Pancreas (tissue), 10 donors: ENCODE data around the gene CDC25B. TPM values are rescaled to one million over a fixed set of nuclear protein-coding genes. Genes with fewer than 3 reads are reported as not detected.

ENCODE experiments used
- ATAC-seq, 4 donors: fragments of 200-7000 bp; cut with Tn5 transposase; one replicate each; pipeline versions ENCODE4 v1.8.0 to v1.9.1; 2020; ENCODE audit warnings: mild to moderate bottlenecking in 4 of 4, moderate library complexity in 4 of 4
- DNase-seq, 6 donors: peaks; one replicate each; pipeline ENCODE4 v3.0.0-alpha.2; 2020
- FAIRE-seq: peaks from 2 replicates; lab custom pipeline; 2012; peaks lifted over from hg19 to GRCh38; lab: Jason Lieb, UNC
- H3K27ac ChIP-seq, 4 donors: fragments of 200-600 bp; sonication (generic); 1 replicate in 3 of 4; 2 replicates in 1 of 4; pipeline versions ENCODE4 v1.5.0 to v1.8.0; 2020
- H3K27me3 ChIP-seq, 4 donors: fragments of 200-600 bp; one replicate each; pipeline ENCODE4 v1.8.0; 2021
- H3K36me3 ChIP-seq, 3 donors: fragments of 200-600 bp; sonication (generic) in 1 of 3; one replicate each; pipeline versions ENCODE4 v1.5.0 to v1.8.0; 2020 to 2021
- H3K4me1 ChIP-seq, 3 donors: fragments of 200-600 bp; one replicate each; pipeline ENCODE4 v1.8.0; 2021
- H3K4me3 ChIP-seq, 4 donors: fragments of 200-600 bp; sonication (generic) in 2 of 4; one replicate each; pipeline versions ENCODE4 v1.5.0 to v1.8.0; 2020 to 2021
- H3K9me3 ChIP-seq, 4 donors: fragments of 200-600 bp; one replicate each; pipeline ENCODE4 v1.8.0; 2021
- CTCF ChIP-seq, 4 donors: fragments of 200-600 bp; sonication (generic) in 3 of 4; IDR thresholded peaks; one replicate each; pipeline versions ENCODE4 v1.5.0 to v1.8.0; 2021; ENCODE audit warnings: antibody characterized with exemption in 4 of 4
- WGBS, 2 donors: extraction: QIAGEN DNeasy Blood & Tissue Kit; methylation state at CpG; one replicate each; pipeline ENCODE4 v1.1.7; 2013; 5-methylcytosine and 5-hydroxymethylcytosine counted together
- intact Hi-C, 3 donors: fragments of 100-400 bp; cut with DNase I; formaldehyde crosslinking; loops; one replicate each; pipeline versions ENCODE4 v1.11.1 to v1.14.2; 2022
- polyA plus RNA-seq, 2 donors: library from polyadenylated mRNA; stranded (reverse); fragments of 200-250 nt; gene quantifications; one replicate each; pipeline ENCODE4 v1.2.3, GENCODE V29; 2013
- total RNA-seq, 6 donors: library from RNA; stranded (reverse); fragmentation: NEBNext Ultra II Directional in 4 of 6; extraction: Animal tissue kit (Norgen Biotek cat#: 25700) in 4 of 6; gene quantifications; one replicate each; pipeline versions ENCODE4 v1.2.1 to v1.2.4, GENCODE V29; 2021 to 2023
- donor health status: healthy with polysubstance abuse.
- donor health status: DM: no; HTN: no; CAD: no; lungs with moderate emphysema.
- donor health status: DM: no; HTN: no; CAD: no.
- donor health status: control.
- donor health status: control.
- donor health status: Bipolar disorder and iron deficiency.
- donor health status: DM: yes; HTN: yes; CAD: no.
- donor health status: DM: no; HTN: no; CAD: no.
- donor health status: DM: no; HTN: no; CAD: no.
- donor health status: DM: yes; HTN: yes; CAD: no.

The CDC25B gene
- total and polyA plus RNA-seq, 8 donors, result 3.7 to 28.8 (median 7.9) TPM

- peak; percentile 53 to 71 (median 58) for ATAC-seq
- Histone ChIP-seq H3K36me3 (no peaks in the 10 kb centered on the region), H3K4me3 (peak overlapping the region in 2 of 4 donors; percentile 34 to 35), H3K27ac (no peak overlapping the region), H3K27me3 (peaks cover 0 to 8% (median 0%) of the 10 kb centered on the region in 4 donors), H3K9me3 (no peaks in the 10 kb centered on the region), H3K4me1 (peaks cover 0 to 11% (median 5%) of the 10 kb centered on the region in 3 donors)
- DNase-seq, result peak in 4 of 6 donors; percentile 68 to 81 (median 70)
- 19 to 20% methylated on average over 64 to 72 of the region's 72 CpGs for WGBS, 2 donors
- intact Hi-C loops, result loop anchor here in 1 of 3 donors (10.0 kb wide), 1 partner anchor 335 kb away; no protein-coding TSS in a partner anchor
- no peak for FAIRE-seq
- TF ChIP-seq CTCF (IDR thresholded peaks at IDR 0.05), result peak; percentile 64 to 77 (median 72)
These were observed 46.2 kb upstream of the CDC25B start for GRCh38 chr20:3749689-3750531.

- intact Hi-C loops, result loop anchor here in 1 of 3 donors (10.0 kb wide), 1 partner anchor 334 kb away; no protein-coding TSS in a partner anchor
- H3K4me1 ChIP-seq, result peaks cover 0 to 6% (median 5%) of the 10 kb centered on the region in 3 donors
- ATAC-seq (no peak), FAIRE-seq (no peak), DNase-seq (peak in 1 of 6 donors; percentile 59)
- 27 to 33% methylated on average over 30 to 31 of the region's 31 CpGs for WGBS, 2 donors
- no peaks in the 10 kb centered on the region for H3K36me3 ChIP-seq
- TF ChIP-seq CTCF (IDR thresholded peaks at IDR 0.05), result no peak
- no peaks in the 10 kb centered on the region for H3K9me3 ChIP-seq
- H3K27ac ChIP-seq, result no peak overlapping the region
- H3K4me3 ChIP-seq, result peak overlapping the region in 2 of 4 donors; percentile 37 to 50
- peaks cover 0 to 8% (median 0%) of the 10 kb centered on the region in 4 donors for H3K27me3 ChIP-seq
These were observed 44.8 kb upstream of the CDC25B start for GRCh38 chr20:3751305-3751674.

GRCh38 chr20:3751675-3752385 lies 44.3 kb upstream of the CDC25B start:
- Histone ChIP-seq H3K27me3 (peaks cover 0 to 8% (median 0%) of the 10 kb centered on the region in 4 donors), H3K9me3 (no peaks in the 10 kb centered on the region), H3K27ac (no peak overlapping the region), H3K4me3 (peak overlapping the region; percentile 10 to 50 (median 30)), H3K4me1 (peaks cover 0 to 6% (median 5%) of the 10 kb centered on the region in 3 donors), H3K36me3 (no peaks in the 10 kb centered on the region)
- no peak for TF ChIP-seq CTCF (IDR thresholded peaks at IDR 0.05)
- ATAC-seq (peak; percentile 51 to 76 (median 56)), DNase-seq (peak in 5 of 6 donors; percentile 48 to 75 (median 68)), FAIRE-seq (no peak)
- intact Hi-C loops, result loop anchor here in 1 of 3 donors (10.0 kb wide), 1 partner anchor 333 kb away; no protein-coding TSS in a partner anchor
- 11 to 14% methylated on average over 95 of the region's 95 CpGs for WGBS, 2 donors

- no peak for TF ChIP-seq CTCF (IDR thresholded peaks at IDR 0.05)
- no peak for DNase-seq
- Histone ChIP-seq H3K9me3 (no peaks in the 10 kb centered on the region), H3K4me1 (peaks cover 0 to 6% (median 5%) of the 10 kb centered on the region in 3 donors), H3K27ac (no peak overlapping the region), H3K27me3 (peaks cover 0 to 8% (median 0%) of the 10 kb centered on the region in 4 donors), H3K36me3 (no peaks in the 10 kb centered on the region), H3K4me3 (peak overlapping the region in 2 of 4 donors; percentile 37 to 50)
- peak; percentile 4 to 20 (median 14) for ATAC-seq
- 12 to 17% methylated on average over 13 of the region's 13 CpGs for WGBS, 2 donors
- FAIRE-seq, result no peak
- intact Hi-C loops, result loop anchor here in 1 of 3 donors (10.0 kb wide), 1 partner anchor 332 kb away; no protein-coding TSS in a partner anchor
These were observed 43.7 kb upstream of the CDC25B start for GRCh38 chr20:3752386-3752759.
